Right lobe of liver (tissue), 4 donors: ENCODE measurements around the gene CLPTM1L.

Experiments used
- POLR2A ChIP-seq: fragments of 450-650 bp; IDR thresholded peaks from one replicate; pipeline ENCODE4 v1.6.1; 2017; ENCODE audit warnings: antibody characterized with exemption, mild to moderate bottlenecking
- TF ChIP-seq, protein P1 (sequence below), 4 donors: fragments of 200-600 bp in 3 of 4; fragments of 450-650 bp in 1 of 4; IDR thresholded peaks; one replicate each; pipeline versions ENCODE4 v1.5.1 to v1.8.0; 2016 to 2022; ENCODE audit warnings: antibody characterized with exemption in 4 of 4, mild to moderate bottlenecking in 2 of 4
- donor health status: DM: no; HTN: no; CAD: no.
- donor health status: DM: no; HTN: no; CAD: no.
- donor health status: DM: no; HTN: yes; CAD: no.

- no peak for TF ChIP-seq POLR2A
- TF ChIP-seq, protein P1, sequence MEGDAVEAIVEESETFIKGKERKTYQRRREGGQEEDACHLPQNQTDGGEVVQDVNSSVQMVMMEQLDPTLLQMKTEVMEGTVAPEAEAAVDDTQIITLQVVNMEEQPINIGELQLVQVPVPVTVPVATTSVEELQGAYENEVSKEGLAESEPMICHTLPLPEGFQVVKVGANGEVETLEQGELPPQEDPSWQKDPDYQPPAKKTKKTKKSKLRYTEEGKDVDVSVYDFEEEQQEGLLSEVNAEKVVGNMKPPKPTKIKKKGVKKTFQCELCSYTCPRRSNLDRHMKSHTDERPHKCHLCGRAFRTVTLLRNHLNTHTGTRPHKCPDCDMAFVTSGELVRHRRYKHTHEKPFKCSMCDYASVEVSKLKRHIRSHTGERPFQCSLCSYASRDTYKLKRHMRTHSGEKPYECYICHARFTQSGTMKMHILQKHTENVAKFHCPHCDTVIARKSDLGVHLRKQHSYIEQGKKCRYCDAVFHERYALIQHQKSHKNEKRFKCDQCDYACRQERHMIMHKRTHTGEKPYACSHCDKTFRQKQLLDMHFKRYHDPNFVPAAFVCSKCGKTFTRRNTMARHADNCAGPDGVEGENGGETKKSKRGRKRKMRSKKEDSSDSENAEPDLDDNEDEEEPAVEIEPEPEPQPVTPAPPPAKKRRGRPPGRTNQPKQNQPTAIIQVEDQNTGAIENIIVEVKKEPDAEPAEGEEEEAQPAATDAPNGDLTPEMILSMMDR (IDR thresholded peaks at IDR 0.05) = no peak
Observed at GRCh38 chr5:1281038-1281882, 63.6 kb downstream of the CLPTM1L start.
